Ovary (tissue), 3 donors: Measurements from ENCODE around the gene C1QL2.

ENCODE experiments used
- EP300 ChIP-seq: sonication (generic); formaldehyde crosslinking; IDR thresholded peaks from one replicate; pipeline ENCODE4 v1.6.1; 2017; ENCODE audit warnings: antibody characterized with exemption
- POLR2A ChIP-seq: fragments of 450-650 bp; IDR thresholded peaks from one replicate; pipeline ENCODE4 v1.6.1; 2017; ENCODE audit warnings: antibody characterized with exemption, mild to moderate bottlenecking, moderate library complexity
- TF ChIP-seq, protein P1 (sequence below), 3 donors: fragments of 450-650 bp in 2 of 3; fragments of 200-600 bp in 1 of 3; IDR thresholded peaks; one replicate each; pipeline versions ENCODE4 v1.5.1 to v1.8.0; 2016 to 2022; ENCODE audit warnings: antibody characterized with exemption in 3 of 3, mild to moderate bottlenecking in 1 of 3
- donor health status: DM: no; HTN: no; CAD: no.

DNA sequence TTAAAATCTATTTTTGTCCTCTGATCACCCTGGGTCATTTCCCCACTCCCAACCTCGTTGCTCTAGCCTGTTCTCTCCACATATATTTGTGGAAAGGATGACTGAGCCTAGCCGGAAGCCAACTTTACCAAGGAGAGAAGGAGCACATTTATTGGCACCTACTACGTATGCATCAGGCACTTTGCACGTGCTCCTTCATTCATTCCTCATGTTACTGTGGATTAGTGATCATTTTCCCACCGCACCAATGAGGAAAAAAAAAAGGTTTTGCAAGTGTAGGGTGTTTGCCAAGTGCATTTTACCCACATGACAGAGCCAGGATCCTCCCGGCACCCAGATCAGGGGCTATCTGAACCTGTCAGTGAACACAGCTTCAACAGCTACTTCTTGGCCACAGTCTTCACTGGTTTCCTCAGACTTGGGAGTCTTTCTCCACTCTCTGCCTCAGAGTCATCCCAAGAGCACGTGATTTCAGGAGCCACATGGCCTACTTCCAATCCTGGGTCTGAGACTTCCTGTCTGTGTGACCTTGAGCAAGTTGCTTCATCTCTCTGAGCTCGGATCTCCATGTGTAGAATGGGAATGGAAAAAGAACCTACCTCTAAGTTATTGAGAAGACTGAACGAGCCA lies 1.9 kb upstream of the C1QL2 start:
- TF ChIP-seq POLR2A, result no peak
- TF ChIP-seq, protein P1, sequence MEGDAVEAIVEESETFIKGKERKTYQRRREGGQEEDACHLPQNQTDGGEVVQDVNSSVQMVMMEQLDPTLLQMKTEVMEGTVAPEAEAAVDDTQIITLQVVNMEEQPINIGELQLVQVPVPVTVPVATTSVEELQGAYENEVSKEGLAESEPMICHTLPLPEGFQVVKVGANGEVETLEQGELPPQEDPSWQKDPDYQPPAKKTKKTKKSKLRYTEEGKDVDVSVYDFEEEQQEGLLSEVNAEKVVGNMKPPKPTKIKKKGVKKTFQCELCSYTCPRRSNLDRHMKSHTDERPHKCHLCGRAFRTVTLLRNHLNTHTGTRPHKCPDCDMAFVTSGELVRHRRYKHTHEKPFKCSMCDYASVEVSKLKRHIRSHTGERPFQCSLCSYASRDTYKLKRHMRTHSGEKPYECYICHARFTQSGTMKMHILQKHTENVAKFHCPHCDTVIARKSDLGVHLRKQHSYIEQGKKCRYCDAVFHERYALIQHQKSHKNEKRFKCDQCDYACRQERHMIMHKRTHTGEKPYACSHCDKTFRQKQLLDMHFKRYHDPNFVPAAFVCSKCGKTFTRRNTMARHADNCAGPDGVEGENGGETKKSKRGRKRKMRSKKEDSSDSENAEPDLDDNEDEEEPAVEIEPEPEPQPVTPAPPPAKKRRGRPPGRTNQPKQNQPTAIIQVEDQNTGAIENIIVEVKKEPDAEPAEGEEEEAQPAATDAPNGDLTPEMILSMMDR (IDR thresholded peaks at IDR 0.05), result no peak
- TF ChIP-seq EP300, result no peak
